Nephron (organoid): ENCODE measurements around the gene USHBP1.

ENCODE experiments used
- H3K27ac Mint-ChIP-seq, 3 experiments: 2 replicates each; pipeline ENCODE4 v1.8.0; 2020; ENCODE audit warnings: mixed read lengths in 3 of 3, mild to moderate bottlenecking in 2 of 3, moderate library complexity in 1 of 3
- H3K27me3 Mint-ChIP-seq: 2 replicates; pipeline ENCODE4 v1.8.0; 2021; ENCODE audit warnings: low read depth, mild to moderate bottlenecking, moderate library complexity, mixed read lengths
- H3K36me3 Mint-ChIP-seq: 2 replicates; pipeline ENCODE4 v1.8.0; 2020; ENCODE audit warnings: low read depth, mixed read lengths
- H3K4me1 Mint-ChIP-seq: 2 replicates; pipeline ENCODE4 v1.8.0; 2020; ENCODE audit warnings: mixed read lengths
- H3K4me3 Mint-ChIP-seq, 3 experiments: 2 replicates each; pipeline ENCODE4 v1.8.0; 2020; ENCODE audit warnings: mild to moderate bottlenecking in 3 of 3, mixed read lengths in 3 of 3, moderate library complexity in 2 of 3
- H3K9me3 Mint-ChIP-seq: 2 replicates; pipeline ENCODE4 v1.8.0; 2020; ENCODE audit warnings: mixed read lengths
- TF ChIP-seq, protein P1 (sequence below), 3 experiments: fragments of 200-600 bp; sonication (generic); IDR thresholded peaks; one replicate each; pipeline ENCODE4 v1.5.0; 2021; ENCODE audit warnings: antibody characterized with exemption in 3 of 3; ENCODE audit not compliant: unreplicated experiment in 3 of 3

USHBP1 gene, protein sequence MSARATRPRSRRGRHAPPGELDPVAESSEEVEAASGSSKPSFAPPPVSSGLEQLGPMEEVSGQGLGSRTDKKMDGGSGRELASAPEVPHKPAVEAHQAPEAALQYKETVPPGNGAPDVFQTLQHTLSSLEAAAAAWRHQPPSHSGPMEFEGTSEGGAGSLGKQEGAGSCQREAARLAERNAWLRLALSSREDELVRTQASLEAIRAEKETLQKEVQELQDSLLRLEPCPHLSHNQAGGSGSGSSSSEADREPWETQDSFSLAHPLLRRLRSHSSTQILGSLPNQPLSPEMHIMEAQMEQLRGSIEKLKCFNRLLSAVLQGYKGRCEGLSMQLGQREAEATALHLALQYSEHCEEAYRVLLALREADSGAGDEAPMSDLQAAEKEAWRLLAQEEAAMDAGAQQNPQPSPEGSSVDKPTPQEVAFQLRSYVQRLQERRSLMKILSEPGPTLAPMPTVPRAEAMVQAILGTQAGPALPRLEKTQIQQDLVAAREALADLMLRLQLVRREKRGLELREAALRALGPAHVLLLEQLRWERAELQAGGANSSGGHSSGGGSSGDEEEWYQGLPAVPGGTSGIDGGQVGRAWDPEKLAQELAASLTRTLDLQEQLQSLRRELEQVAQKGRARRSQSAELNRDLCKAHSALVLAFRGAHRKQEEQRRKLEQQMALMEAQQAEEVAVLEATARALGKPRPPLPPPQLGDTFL

DNA sequence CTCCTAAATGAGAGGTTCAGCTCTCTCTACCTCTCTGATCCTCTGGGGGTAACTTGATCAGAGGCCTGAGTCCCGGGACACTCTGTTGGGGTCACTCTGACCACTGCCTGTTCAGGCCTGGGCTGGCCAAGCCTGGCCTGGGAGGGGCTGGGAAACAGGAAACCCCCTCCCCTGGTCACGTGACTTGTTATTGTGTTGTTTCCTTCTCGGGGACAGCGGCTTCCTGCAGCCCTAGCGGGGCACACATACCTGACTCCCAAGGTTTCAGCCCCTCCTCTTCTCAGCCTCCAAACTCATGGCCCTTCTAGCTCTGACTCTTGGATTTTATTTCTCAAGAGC, at the start of gene USHBP1:
Gene USHBP1, minus strand, starts transcription at position 105 of the 339 bp plus-strand sequence. CDS start 446 bp downstream, outside the sequence.
- Mint-ChIP-seq H3K4me3 (peak within 1 kb of the TSS in 1 of 3 experiments; percentile 52), H3K9me3 (no peaks in the 10 kb centered on the region), H3K4me1 (peaks cover 14% of the 10 kb centered on the region), H3K36me3 (peaks cover 7% of the 10 kb centered on the region), H3K27me3 (no peaks in the 10 kb centered on the region), H3K27ac (peak within 1 kb of the TSS; percentile 43 to 69 (median 49))
- TF ChIP-seq, protein P1, sequence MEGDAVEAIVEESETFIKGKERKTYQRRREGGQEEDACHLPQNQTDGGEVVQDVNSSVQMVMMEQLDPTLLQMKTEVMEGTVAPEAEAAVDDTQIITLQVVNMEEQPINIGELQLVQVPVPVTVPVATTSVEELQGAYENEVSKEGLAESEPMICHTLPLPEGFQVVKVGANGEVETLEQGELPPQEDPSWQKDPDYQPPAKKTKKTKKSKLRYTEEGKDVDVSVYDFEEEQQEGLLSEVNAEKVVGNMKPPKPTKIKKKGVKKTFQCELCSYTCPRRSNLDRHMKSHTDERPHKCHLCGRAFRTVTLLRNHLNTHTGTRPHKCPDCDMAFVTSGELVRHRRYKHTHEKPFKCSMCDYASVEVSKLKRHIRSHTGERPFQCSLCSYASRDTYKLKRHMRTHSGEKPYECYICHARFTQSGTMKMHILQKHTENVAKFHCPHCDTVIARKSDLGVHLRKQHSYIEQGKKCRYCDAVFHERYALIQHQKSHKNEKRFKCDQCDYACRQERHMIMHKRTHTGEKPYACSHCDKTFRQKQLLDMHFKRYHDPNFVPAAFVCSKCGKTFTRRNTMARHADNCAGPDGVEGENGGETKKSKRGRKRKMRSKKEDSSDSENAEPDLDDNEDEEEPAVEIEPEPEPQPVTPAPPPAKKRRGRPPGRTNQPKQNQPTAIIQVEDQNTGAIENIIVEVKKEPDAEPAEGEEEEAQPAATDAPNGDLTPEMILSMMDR (IDR thresholded peaks at IDR 0.05; ENCODE audit: unreplicated experiment in 3 of 3) = no peak

DNA sequence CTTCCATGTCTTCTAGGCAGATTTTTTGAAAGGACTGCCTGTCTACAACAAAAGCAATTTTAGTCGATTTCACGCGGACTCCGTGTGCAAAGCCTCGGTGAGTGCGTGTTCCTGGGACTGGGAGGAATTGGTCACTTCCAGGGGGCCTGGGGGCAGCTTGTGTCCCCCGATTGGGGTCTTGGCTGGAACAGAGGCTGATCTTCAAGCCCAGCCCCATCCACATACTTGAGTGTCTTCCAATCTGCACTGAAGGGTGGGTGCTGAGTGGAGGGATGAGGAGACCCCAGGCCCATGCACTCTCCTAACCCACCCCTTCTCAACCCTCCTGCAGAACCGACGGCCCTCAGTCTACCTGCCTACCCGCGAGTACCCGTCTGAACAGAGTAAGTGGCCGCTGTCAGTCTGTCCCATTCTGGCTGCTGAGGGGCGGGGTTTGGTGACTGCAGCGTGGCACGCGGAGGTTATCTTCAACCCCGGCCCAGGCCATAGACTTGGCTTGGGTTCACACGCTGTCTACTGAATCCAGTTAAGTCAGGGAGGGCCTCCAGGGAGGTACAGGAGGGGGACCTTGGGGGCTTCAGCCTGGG, 49.6 kb upstream of the USHBP1 start:
- H3K4me1 Mint-ChIP-seq = peaks cover 15% of the 10 kb centered on the region
- TF ChIP-seq, protein P1 (IDR thresholded peaks at IDR 0.05; ENCODE audit: unreplicated experiment in 3 of 3) = no peak
- peak overlapping the region in 1 of 3 experiments; percentile 41 for H3K4me3 Mint-ChIP-seq
- peaks cover 21% of the 10 kb centered on the region for H3K36me3 Mint-ChIP-seq
- no peaks in the 10 kb centered on the region for H3K27me3 Mint-ChIP-seq
- no peaks in the 10 kb centered on the region for H3K9me3 Mint-ChIP-seq
- no peak overlapping the region for H3K27ac Mint-ChIP-seq

DNA sequence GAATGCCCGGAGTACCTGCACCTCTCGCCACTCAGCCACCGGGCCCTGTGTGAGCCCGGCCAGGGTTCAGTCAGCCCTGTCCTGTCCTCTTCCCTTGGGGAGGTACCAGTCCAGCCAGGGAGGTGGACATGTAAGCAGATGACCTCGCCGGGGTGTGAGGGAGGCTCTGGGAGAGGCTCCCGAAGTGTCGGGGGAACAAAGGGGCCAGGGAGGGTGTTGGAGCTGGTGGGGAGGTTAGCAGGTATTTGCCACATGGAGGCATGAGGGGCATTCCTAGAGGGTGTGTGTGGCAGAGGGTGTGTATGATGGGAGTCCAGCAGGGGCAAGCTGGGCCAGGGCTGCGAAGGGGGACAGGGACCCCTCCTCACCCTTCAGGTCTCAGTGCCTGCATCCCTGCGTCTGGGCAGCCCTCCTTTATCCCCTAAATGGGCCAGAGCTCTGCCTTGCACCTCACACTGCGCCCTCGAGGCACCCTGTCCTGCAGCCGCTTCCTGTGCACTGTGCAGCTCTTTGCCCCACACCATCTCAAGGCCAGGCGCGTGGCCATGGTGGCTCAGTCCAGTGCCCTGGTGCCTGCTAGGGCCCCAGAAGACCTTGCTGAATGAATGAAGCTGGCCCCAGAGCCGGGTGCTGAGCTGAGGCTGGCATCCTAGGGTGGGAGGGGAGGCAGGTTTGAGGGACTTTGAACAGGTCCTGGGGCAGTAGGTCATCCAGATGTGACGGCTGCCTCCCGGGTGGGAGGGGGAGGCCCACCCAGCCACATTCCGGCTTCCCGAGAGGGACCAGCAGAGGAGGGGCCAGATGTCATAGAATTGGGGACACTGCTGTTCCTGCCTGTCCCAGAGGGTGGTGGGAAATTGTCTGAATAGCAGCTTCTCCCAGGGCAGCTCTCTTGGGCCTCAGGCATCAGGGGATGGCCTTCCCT, 47.9 kb upstream of the USHBP1 start:
- TF ChIP-seq, protein P1 (IDR thresholded peaks at IDR 0.05; ENCODE audit: unreplicated experiment in 3 of 3) = no peak
- peak overlapping the region; percentile 95 to 97 (median 96) for H3K4me3 Mint-ChIP-seq
- H3K27me3 Mint-ChIP-seq = no peaks in the 10 kb centered on the region
- H3K9me3 Mint-ChIP-seq = no peaks in the 10 kb centered on the region
- H3K27ac Mint-ChIP-seq = no peak overlapping the region
- H3K4me1 Mint-ChIP-seq = peaks cover 24% of the 10 kb centered on the region
- peaks cover 21% of the 10 kb centered on the region for H3K36me3 Mint-ChIP-seq

DNA sequence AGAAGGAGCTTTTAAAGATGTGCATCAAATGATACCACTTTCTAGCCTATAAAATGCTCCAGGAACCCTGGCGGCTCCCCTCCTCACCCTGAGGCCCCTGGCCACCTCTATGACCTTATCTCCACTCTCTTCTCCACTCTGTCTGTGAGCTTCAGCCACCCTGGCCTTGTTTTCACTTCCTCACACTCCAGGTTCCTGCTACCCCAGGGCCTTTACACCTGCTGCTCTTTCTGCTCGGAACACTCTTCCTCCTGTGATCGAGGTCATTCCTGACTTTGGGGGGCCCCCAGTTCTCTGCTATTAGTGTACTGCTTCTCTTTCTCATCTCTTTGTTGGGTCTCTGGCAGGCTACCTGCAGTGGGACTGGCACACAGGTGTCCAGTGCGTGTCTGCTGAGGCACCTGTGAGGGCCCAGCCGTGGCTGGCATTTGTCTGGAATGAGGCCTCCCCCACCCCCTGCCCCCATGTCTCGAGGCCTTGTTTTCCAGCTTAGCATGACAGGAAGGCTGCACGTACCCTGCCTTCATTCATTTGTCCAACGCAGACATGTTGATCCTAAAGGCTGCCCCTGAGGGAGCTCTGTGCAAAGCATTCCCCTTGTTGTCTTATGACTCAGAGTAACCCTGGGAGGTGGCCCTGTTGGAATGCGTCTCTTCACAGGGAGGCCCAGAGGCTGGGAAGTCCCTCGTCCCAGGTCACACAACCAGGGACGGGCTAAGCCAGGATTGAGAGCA, 47.1 kb upstream of the USHBP1 start:
- peaks cover 24% of the 10 kb centered on the region for H3K4me1 Mint-ChIP-seq
- no peaks in the 10 kb centered on the region for H3K9me3 Mint-ChIP-seq
- TF ChIP-seq, protein P1 (IDR thresholded peaks at IDR 0.05; ENCODE audit: unreplicated experiment in 3 of 3) = no peak
- no peaks in the 10 kb centered on the region for H3K27me3 Mint-ChIP-seq
- peaks cover 21% of the 10 kb centered on the region for H3K36me3 Mint-ChIP-seq
- H3K4me3 Mint-ChIP-seq = peak overlapping the region; percentile 95 to 97 (median 96)
- H3K27ac Mint-ChIP-seq = peak overlapping the region in 1 of 3 experiments; percentile 60

DNA sequence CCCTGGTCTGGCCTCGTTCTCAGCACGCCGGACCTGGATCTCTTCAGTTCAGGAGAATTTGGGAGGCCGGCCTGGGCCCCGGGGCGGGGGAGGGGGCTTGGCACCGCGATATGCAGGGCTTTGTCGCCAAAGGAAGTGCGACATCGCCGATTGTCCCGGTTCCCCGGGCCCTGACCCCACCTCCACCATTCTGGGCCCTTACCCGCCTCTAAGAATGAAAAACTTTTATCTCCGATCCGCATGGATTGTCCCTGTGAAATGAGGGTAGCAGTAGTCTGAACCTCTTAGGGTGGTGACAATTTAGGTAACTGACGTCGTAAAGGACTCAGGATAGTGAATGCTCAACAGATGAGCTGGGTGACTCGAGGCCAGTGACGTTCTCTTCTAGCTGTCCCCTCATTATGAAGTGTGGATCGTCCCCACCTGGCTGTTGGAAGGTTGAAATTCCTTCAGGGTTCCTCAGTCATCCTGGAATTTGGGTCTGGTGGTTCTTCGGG, 45.5 kb upstream of the USHBP1 start:
- peaks cover 36% of the 10 kb centered on the region for H3K4me1 Mint-ChIP-seq
- peaks cover 12% of the 10 kb centered on the region for H3K36me3 Mint-ChIP-seq
- peak overlapping the region; percentile 37 to 84 (median 79) for H3K27ac Mint-ChIP-seq
- peak overlapping the region; percentile 95 to 97 (median 96) for H3K4me3 Mint-ChIP-seq
- TF ChIP-seq, protein P1 (IDR thresholded peaks at IDR 0.05; ENCODE audit: unreplicated experiment in 3 of 3) = no peak
- no peaks in the 10 kb centered on the region for H3K27me3 Mint-ChIP-seq
- no peaks in the 10 kb centered on the region for H3K9me3 Mint-ChIP-seq
